DND-41 (cell line): ENCODE measurements around the gene ACIN1.

ENCODE experiments used
- ATAC-seq: fragments of 200-7000 bp; cut with Tn5 transposase; 3 replicates; pipeline ENCODE4 v1.9.1; 2021; ENCODE audit warnings: low read depth; ENCODE audit not compliant: insufficient read depth
- DNase-seq: peaks from one replicate; pipeline ENCODE4 v3.0.0-alpha.2; 2020
- H2AFZ ChIP-seq: 2 replicates; pipeline ENCODE4 v1.6.0; 2012; ENCODE audit warnings: low read depth, low read length
- H3K27ac ChIP-seq: 2 replicates; pipeline ENCODE4 v1.5.1; 2012; ENCODE audit warnings: low read length, inconsistent platforms
- H3K27me3 ChIP-seq: fragments of 200-600 bp; sonication (generic); 2 replicates; pipeline ENCODE4 v1.6.0; 2012; ENCODE audit warnings: low read length, mild to moderate bottlenecking, inconsistent platforms; ENCODE audit not compliant: insufficient read depth, poor library complexity
- H3K36me3 ChIP-seq: 2 replicates; pipeline ENCODE4 v1.5.1; 2012; ENCODE audit warnings: low read length, inconsistent platforms; ENCODE audit not compliant: insufficient read depth
- H3K4me1 ChIP-seq: 2 replicates; pipeline ENCODE4 v1.5.1; 2012; ENCODE audit warnings: mild to moderate bottlenecking, low read length; ENCODE audit not compliant: insufficient read depth
- H3K4me2 ChIP-seq: 2 replicates; pipeline ENCODE4 v1.6.0; 2012; ENCODE audit warnings: mild to moderate bottlenecking, moderate library complexity, low read length, inconsistent platforms; ENCODE audit not compliant: insufficient read depth
- H3K4me3 ChIP-seq, 2 experiments: fragments of 200-600 bp in 1 of 2; shearing (Covaris generic) in 1 of 2; 2 replicates each; pipeline ENCODE4 v1.5.1; 2012 to 2016; ENCODE audit warnings: inconsistent platforms in 2 of 2, low read length in 2 of 2, mild to moderate bottlenecking in 2 of 2, low read depth in 1 of 2, moderate library complexity in 1 of 2
- H3K79me2 ChIP-seq: 2 replicates; pipeline ENCODE4 v1.6.0; 2012; ENCODE audit warnings: low read length, inconsistent platforms; ENCODE audit not compliant: insufficient read depth
- H3K9ac ChIP-seq: 2 replicates; pipeline ENCODE4 v1.6.0; 2012; ENCODE audit warnings: low read depth, mild to moderate bottlenecking, inconsistent platforms, low read length, moderate library complexity
- H3K9me3 ChIP-seq: 2 replicates; pipeline ENCODE4 v1.5.1; 2012; ENCODE audit warnings: low read length, moderate library complexity, mild to moderate bottlenecking, inconsistent platforms; ENCODE audit not compliant: insufficient read depth, severe bottlenecking
- H4K20me1 ChIP-seq: 2 replicates; pipeline ENCODE4 v1.6.0; 2012; ENCODE audit warnings: low read length; ENCODE audit not compliant: insufficient read depth
- CTCF ChIP-seq: IDR thresholded peaks from 2 replicates; pipeline ENCODE4 v1.5.1; 2012; ENCODE audit warnings: borderline replicate concordance, low read length, moderate library complexity, mild to moderate bottlenecking; ENCODE audit not compliant: poor library complexity, severe bottlenecking; ENCODE audit errors: extremely low read depth
- EZH2 ChIP-seq: IDR thresholded peaks from 3 replicates; pipeline ENCODE4 v1.6.1; 2012; ENCODE audit warnings: borderline replicate concordance, low read depth, mild to moderate bottlenecking, moderate library complexity, low read length, inconsistent platforms; ENCODE audit not compliant: severe bottlenecking

The ACIN1 gene

GRCh38 chr14:23141706-23142444, 46.9 kb upstream of the ACIN1 start:
- no peaks in the 10 kb centered on the region for H3K79me2 ChIP-seq
- H3K4me3 ChIP-seq, result no peak overlapping the region
- no peak overlapping the region for H3K9ac ChIP-seq
- DNase-seq (no peak), ATAC-seq (no peak)
- TF ChIP-seq CTCF (no peak), EZH2 (no peak)
- no peak overlapping the region for H2AFZ ChIP-seq
- H3K27me3 ChIP-seq, result peaks cover 55% of the 10 kb centered on the region
- H4K20me1 ChIP-seq, result peaks cover 2% of the 10 kb centered on the region; the same call in 1 of the 2 replicates
- no peak overlapping the region for H3K27ac ChIP-seq
- H3K4me1 ChIP-seq, result no peaks in the 10 kb centered on the region
- H3K4me2 ChIP-seq, result no peak overlapping the region
- no peaks in the 10 kb centered on the region for H3K36me3 ChIP-seq
- H3K9me3 ChIP-seq, result no peaks in the 10 kb centered on the region

- no peak for TF ChIP-seq EZH2
- TF ChIP-seq CTCF, result no peak
- H3K27ac ChIP-seq, result no peak overlapping the region
- H3K4me3 ChIP-seq, result no peak overlapping the region
- no peak overlapping the region for H3K4me2 ChIP-seq
- no peak for ATAC-seq
- peaks cover 2% of the 10 kb centered on the region; the same call in 1 of the 2 replicates for H4K20me1 ChIP-seq
- DNase-seq, result no peak
- H3K4me1 ChIP-seq, result no peaks in the 10 kb centered on the region
- no peak overlapping the region for H2AFZ ChIP-seq
- no peak overlapping the region for H3K9ac ChIP-seq
- H3K36me3 ChIP-seq, result no peaks in the 10 kb centered on the region
- peaks cover 55% of the 10 kb centered on the region for H3K27me3 ChIP-seq
- no peaks in the 10 kb centered on the region for H3K79me2 ChIP-seq
- no peaks in the 10 kb centered on the region for H3K9me3 ChIP-seq
These were observed 45.4 kb upstream of the ACIN1 start for GRCh38 chr14:23140371-23140770.

- DNase-seq, result no peak
- ATAC-seq, result no peak
- Histone ChIP-seq H3K4me3 (no peak overlapping the region), H3K79me2 (no peaks in the 10 kb centered on the region), H3K27ac (no peak overlapping the region), H3K9me3 (no peaks in the 10 kb centered on the region), H3K27me3 (peaks cover 55% of the 10 kb centered on the region), H4K20me1 (peaks cover 2% of the 10 kb centered on the region; the same call in 1 of the 2 replicates), H3K36me3 (no peaks in the 10 kb centered on the region), H3K4me2 (no peak overlapping the region), H3K9ac (no peak overlapping the region), H3K4me1 (no peaks in the 10 kb centered on the region), H2AFZ (no peak overlapping the region)
- TF ChIP-seq CTCF, result no peak
- TF ChIP-seq EZH2, result no peak
These were observed 44.9 kb upstream of the ACIN1 start for GRCh38 chr14:23139874-23140273.
